Naive thymus-derived CD4-positive, alpha-beta T cell (primary cell): ENCODE measurements around the gene FAM174C. TPM values are rescaled to one million over a fixed set of nuclear protein-coding genes. Genes with fewer than 3 reads are reported as not detected.

Experiments
- ATAC-seq: fragments of 150-1000 bp; cut with Tn5 transposase; 2 replicates; pipeline ENCODE4 v1.10.0; 2021; ENCODE audit warnings: mild to moderate bottlenecking, moderate library complexity
- CTCF ChIA-PET: fragments of 350-600 bp; sonication (Branson Sonifier 250); formaldehyde crosslinking; loops from one replicate; lab custom pipeline; 2021; ENCODE audit warnings: antibody characterized with exemption; lab: Charles Lee
- POLR2A ChIA-PET: fragments of 350-600 bp; sonication (Branson Sonifier 250); formaldehyde crosslinking; loops from one replicate; lab custom pipeline; 2021; ENCODE audit warnings: antibody characterized with exemption, inconsistent platforms; lab: Charles Lee
- DNase-seq, 9 donors: peaks; one replicate each; pipeline versions ENCODE4 v3.0.0 to v3.0.0-alpha.2; 2020 to 2022; ENCODE audit warnings: mixed read lengths in 1 of 9
- H3K27ac ChIP-seq: one replicate; pipeline ENCODE4 v1.7.0; 2013; ENCODE audit warnings: mild to moderate bottlenecking, low read depth, low read length, moderate library complexity
- H3K27me3 ChIP-seq, 2 donors: one replicate each; pipeline ENCODE4 v1.7.0; 2013; ENCODE audit warnings: low read length in 2 of 2, mild to moderate bottlenecking in 2 of 2, moderate library complexity in 2 of 2; ENCODE audit not compliant: control insufficient read depth in 2 of 2, insufficient read depth in 2 of 2
- H3K36me3 ChIP-seq, 3 experiments: 1 replicate in 2 of 3; 2 replicates in 1 of 3; pipeline ENCODE4 v1.7.0; 2013; ENCODE audit warnings: low read length in 3 of 3, mild to moderate bottlenecking in 3 of 3, moderate library complexity in 1 of 3; ENCODE audit not compliant: insufficient read depth in 3 of 3, control insufficient read depth in 2 of 3
- H3K4me1 ChIP-seq, 2 donors: one replicate each; pipeline ENCODE4 v1.7.0; 2013; ENCODE audit warnings: low read length in 2 of 2, mild to moderate bottlenecking in 2 of 2, moderate library complexity in 1 of 2; ENCODE audit not compliant: control insufficient read depth in 2 of 2, insufficient read depth in 2 of 2
- H3K4me3 ChIP-seq: 2 replicates; pipeline ENCODE4 v1.7.0; 2013; ENCODE audit warnings: mild to moderate bottlenecking, low read length
- H3K9me3 ChIP-seq, 3 experiments: 1 replicate in 2 of 3; 2 replicates in 1 of 3; pipeline ENCODE4 v1.7.0; 2013; ENCODE audit warnings: low read length in 3 of 3; ENCODE audit not compliant: control insufficient read depth in 2 of 3
- H3K27ac Mint-ChIP-seq, 9 donors: one replicate each; pipeline ENCODE4 v1.8.0; 2020 to 2022; ENCODE audit warnings: mixed read lengths in 9 of 9, mild to moderate bottlenecking in 8 of 9, moderate library complexity in 5 of 9, inconsistent platforms in 2 of 9
- H3K27me3 Mint-ChIP-seq, 5 donors: one replicate each; pipeline ENCODE4 v1.8.0; 2021 to 2022; ENCODE audit warnings: mixed read lengths in 5 of 5, mild to moderate bottlenecking in 1 of 5
- H3K36me3 Mint-ChIP-seq, 5 donors: one replicate each; pipeline ENCODE4 v1.8.0; 2020 to 2022; ENCODE audit warnings: mixed read lengths in 5 of 5, mild to moderate bottlenecking in 3 of 5, inconsistent platforms in 1 of 5
- H3K4me1 Mint-ChIP-seq, 7 donors: one replicate each; pipeline ENCODE4 v1.8.0; 2020 to 2022; ENCODE audit warnings: mixed read lengths in 7 of 7, mild to moderate bottlenecking in 3 of 7, inconsistent platforms in 1 of 7
- H3K4me3 Mint-ChIP-seq, 10 donors: one replicate each; pipeline ENCODE4 v1.8.0; 2020 to 2022; ENCODE audit warnings: mild to moderate bottlenecking in 10 of 10, mixed read lengths in 10 of 10, moderate library complexity in 6 of 10, inconsistent platforms in 2 of 10
- H3K9me3 Mint-ChIP-seq, 11 donors: one replicate each; pipeline ENCODE4 v1.8.0; 2020 to 2022; ENCODE audit warnings: mixed read lengths in 11 of 11, mild to moderate bottlenecking in 4 of 11, inconsistent platforms in 1 of 11, moderate library complexity in 1 of 11
- intact Hi-C, 2 donors: fragments of 100-400 bp; cut with micrococcal nuclease; formaldehyde crosslinking; loops; one replicate each; pipeline ENCODE4 v1.15.1; 2023
- polyA plus RNA-seq, 2 donors: library from polyadenylated mRNA; unstranded; fragments of 300-500 nt; fragmentation: Illumina TruSeq; gene quantifications; one replicate each; pipeline ENCODE4 v1.2.3, GENCODE V29; 2021
- total RNA-seq, 6 experiments: library from RNA in 5 of 6; stranded (reverse) in 5 of 6; gene quantifications; 1 replicate in 5 of 6; 2 replicates in 1 of 6; pipeline ENCODE4 v1.2.3 and lab custom pipeline; 2021 to 2026

FAM174C gene
- total and polyA plus RNA-seq, 7 experiments from 2014 or later, result 31.7 to 78.8 (median 50.0) TPM

DNA sequence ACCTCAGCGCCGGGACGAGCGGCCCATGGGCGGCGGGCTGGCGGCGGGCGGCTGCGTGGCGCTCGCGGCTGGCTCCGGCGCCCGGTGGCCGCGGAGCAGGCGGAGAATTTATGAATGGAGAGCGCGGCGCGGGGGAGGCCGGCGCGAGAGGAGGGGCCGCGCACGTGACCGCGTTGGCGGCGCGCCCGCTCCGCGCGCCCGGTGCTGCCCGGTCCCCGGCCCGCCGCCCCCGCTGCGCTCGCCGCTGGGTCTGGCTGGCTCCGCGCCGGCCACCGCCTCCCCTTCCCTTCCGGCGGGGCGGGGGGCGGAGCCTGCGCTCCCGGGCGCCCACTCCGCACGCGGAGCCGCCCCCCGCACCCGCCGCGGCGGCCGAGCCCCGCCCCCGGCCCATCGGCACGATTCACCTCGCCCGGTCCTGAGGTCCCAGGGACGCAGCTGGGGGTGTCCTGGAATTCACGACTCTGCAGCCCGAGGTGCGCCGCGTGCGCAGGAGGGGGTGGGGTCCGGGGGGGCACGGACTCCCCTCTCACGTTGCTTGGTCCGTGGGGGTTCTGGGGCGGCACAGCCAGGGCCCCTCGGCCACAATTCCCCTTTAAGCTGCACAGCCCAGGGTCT lies 37.5 kb upstream of the FAM174C start, which contains the start of gene CBARP:
CBARP (minus strand) TSS at position 252 of the 615 bp plus-strand sequence. CDS start 1,905 bp downstream, outside the sequence.
- no peaks in the 10 kb centered on the region for H3K36me3 ChIP-seq
- H3K9me3 ChIP-seq, result no peaks in the 10 kb centered on the region
- ATAC-seq, result no peak
- ChIA-PET CTCF (no interaction called here), POLR2A (interaction anchor here (0.6 to 2.1 kb wide), 4 partner anchors 26 to 150 kb away, joined by 3 to 17 read pairs (median 4); partner anchors contain the start of gene CIRBP)
- peaks cover 4 to 22% (median 9%) of the 10 kb centered on the region in 5 donors for H3K27me3 Mint-ChIP-seq
- peak within 1 kb of the TSS; percentile 69 to 93 (median 83) for H3K4me3 Mint-ChIP-seq
- peaks cover 13 to 34% (median 21%) of the 10 kb centered on the region in 7 donors for H3K4me1 Mint-ChIP-seq
- peaks cover 16 to 21% of the 10 kb centered on the region in 2 donors for H3K4me1 ChIP-seq
- peak within 1 kb of the TSS; percentile 4 to 93 (median 86) for H3K27ac Mint-ChIP-seq
- H3K4me3 ChIP-seq, result no peak within 1 kb of the TSS
- peak within 1 kb of the TSS; percentile 27 for H3K27ac ChIP-seq
- intact Hi-C loops, result no loop called here
- H3K27me3 ChIP-seq, result no peaks in the 10 kb centered on the region
- H3K36me3 Mint-ChIP-seq, result peaks cover 0 to 2% (median 0%) of the 10 kb centered on the region in 5 donors
- peaks cover 0 to 3% (median 0%) of the 10 kb centered on the region in 11 donors for H3K9me3 Mint-ChIP-seq
- DNase-seq, result peak in 3 of 9 donors; percentile 22 to 64 (median 35)

DNA sequence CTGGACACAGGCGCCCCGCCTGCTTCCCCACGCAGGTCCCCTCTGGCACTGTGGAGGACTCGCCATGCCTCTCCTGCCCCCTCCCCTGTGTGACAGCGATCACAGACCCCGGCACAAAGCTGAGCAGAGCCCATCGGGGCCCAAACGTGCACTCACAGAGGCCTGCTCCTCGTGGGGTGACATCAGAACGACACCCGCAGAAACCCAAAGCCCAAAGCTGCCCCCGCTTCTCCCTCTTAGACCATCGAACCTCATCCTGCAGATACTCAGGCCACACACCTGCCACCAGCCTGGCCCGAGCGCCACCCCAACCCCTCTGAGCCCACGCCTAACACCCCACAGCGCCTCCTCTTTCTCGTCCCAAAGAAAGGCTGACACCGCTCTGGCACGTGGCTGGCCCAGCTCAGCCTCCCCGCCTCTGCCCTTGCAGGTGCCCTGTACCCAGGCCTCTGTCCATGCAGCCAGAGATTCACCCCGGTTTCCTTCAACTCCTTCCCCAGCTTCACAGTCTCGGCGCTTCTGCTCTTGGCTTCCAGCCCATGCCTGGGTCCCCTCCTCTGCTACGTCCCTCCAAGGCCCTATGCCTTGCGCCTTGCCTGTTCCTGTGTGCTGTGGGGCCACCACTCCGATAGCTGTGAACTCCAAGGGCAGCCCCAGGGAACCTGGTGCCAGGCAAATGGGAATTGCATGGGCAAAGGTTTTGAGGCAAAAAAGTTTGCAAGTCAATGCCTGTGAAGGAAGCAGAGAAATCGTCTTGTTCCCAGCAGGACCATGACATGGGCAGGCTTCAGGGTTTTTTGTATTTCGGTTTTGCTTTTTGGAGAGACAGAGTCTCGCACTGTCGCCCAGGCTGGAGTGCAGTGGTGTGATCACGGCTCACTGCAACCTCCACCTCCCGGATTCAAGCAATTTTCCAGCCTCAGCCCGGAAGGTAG lies 36.7 kb upstream of the FAM174C start:
- ChIA-PET CTCF (interaction anchor here (0.6 to 1.6 kb wide), 2 partner anchors 125 to 572 kb away, joined by 3 to 5 read pairs; no protein-coding TSS in a partner anchor), POLR2A (interaction anchor here (0.6 to 2.7 kb wide), 7 partner anchors 27 to 174 kb away, joined by 3 to 17 read pairs (median 3); partner anchors contain the start of genes CIRBP and FAM174C)
- Mint-ChIP-seq H3K27me3 (peaks cover 4 to 22% (median 9%) of the 10 kb centered on the region in 5 donors), H3K9me3 (peaks cover 0 to 3% (median 0%) of the 10 kb centered on the region in 11 donors), H3K4me1 (peaks cover 13 to 42% (median 23%) of the 10 kb centered on the region in 7 donors), H3K36me3 (peaks cover 0 to 2% (median 0%) of the 10 kb centered on the region in 5 donors), H3K4me3 (peak overlapping the region; percentile 69 to 93 (median 83)), H3K27ac (peak overlapping the region; percentile 4 to 93 (median 86))
- Histone ChIP-seq H3K4me1 (peaks cover 16 to 21% of the 10 kb centered on the region in 2 donors), H3K27ac (peak overlapping the region; percentile 73), H3K36me3 (no peaks in the 10 kb centered on the region), H3K27me3 (no peaks in the 10 kb centered on the region), H3K9me3 (no peaks in the 10 kb centered on the region), H3K4me3 (no peak overlapping the region)
- DNase-seq, result peak in 1 of 9 donors; percentile 22
- intact Hi-C loops, result no loop called here
- no peak for ATAC-seq

DNA sequence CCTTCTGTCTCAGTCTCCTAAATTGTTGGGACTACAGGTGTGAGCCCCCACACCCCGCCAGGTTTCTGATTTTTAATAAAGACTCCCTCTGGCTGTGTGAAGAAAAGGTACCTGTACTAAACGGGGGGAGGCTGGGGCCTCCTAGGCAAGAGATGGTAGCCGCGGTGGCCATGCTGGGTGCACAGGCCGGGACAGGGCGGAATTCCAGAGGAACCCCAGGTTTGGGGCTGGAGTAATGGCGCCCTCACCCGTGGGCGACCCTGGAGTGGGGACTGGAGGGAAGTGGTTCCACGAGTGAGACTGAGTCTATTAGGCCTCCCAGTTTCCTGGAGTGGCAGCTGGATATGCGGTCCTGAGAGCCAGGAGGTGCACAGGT lies 35.9 kb upstream of the FAM174C start:
- POLR2A ChIA-PET, result interaction anchor here (0.6 to 2.7 kb wide), 3 partner anchors 29 to 106 kb away, joined by 3 to 17 read pairs (median 11); partner anchors contain the start of genes CIRBP and FAM174C
- H3K4me1 ChIP-seq, result peaks cover 20 to 24% of the 10 kb centered on the region in 2 donors
- CTCF ChIA-PET, result interaction anchor here (1.6 kb wide), 1 partner anchor 126 kb away, joined by 5 read pairs; no protein-coding TSS in a partner anchor
- ATAC-seq (no peak), DNase-seq (no peak)
- no peak overlapping the region for H3K4me3 ChIP-seq
- no peaks in the 10 kb centered on the region for H3K9me3 ChIP-seq
- no peaks in the 10 kb centered on the region for H3K36me3 ChIP-seq
- H3K9me3 Mint-ChIP-seq, result peaks cover 0 to 3% (median 0%) of the 10 kb centered on the region in 11 donors
- peaks cover 14 to 43% (median 23%) of the 10 kb centered on the region in 7 donors for H3K4me1 Mint-ChIP-seq
- peak overlapping the region in 8 of 9 donors; percentile 29 to 93 (median 86) for H3K27ac Mint-ChIP-seq
- H3K27ac ChIP-seq, result peak overlapping the region; percentile 73
- H3K27me3 ChIP-seq, result no peaks in the 10 kb centered on the region
- H3K4me3 Mint-ChIP-seq, result peak overlapping the region; percentile 25 to 93 (median 78)
- intact Hi-C loops, result no loop called here
- peaks cover 0 to 2% (median 0%) of the 10 kb centered on the region in 5 donors for H3K36me3 Mint-ChIP-seq
- H3K27me3 Mint-ChIP-seq, result peaks cover 4 to 22% (median 9%) of the 10 kb centered on the region in 5 donors

DNA sequence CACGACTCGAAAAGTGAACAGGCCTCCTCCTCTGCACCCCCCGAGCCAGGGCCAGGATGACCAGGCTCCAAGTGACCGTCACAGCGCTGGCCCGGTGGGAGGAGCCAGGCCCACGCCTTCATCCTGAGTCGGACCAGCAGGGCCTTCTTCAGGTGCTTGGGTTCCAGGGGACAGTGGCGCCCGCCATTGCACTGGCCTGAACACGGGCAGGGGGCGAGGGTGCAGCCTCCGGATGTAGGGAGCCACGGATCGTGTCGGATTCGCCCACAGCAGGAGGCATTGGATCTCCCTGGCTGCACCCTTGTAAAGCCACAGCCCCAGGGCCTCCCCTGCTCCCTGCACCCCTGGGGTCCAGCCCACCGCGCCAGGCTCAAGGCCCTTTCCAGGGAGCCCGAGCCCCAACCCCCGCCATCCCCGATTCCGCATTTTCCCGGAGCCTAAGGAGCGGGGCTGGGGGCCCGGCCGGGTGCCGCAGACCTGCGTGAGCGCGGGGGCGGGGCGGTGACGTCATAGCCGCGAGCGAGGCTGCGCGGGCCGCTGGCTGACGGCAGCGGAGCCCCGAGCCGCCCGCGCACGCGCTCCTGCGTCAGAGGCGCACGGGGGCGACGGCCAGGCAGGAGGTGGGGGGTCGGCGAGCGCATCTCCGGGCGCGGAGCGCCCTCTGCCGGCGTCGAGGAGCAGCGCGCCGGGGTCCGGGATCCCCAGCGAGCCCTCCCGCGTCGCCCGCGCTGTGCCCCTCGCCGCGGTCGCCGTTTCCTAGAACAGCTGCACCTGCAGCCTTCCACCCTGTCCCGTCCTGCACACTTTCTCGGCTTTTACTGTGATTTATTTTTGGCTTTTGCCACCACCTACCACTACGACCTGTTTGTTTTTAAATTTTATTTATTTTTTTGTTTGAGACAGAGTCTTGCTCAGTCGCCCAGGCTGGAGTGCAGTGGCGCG lies 35.3 kb upstream of the FAM174C start:
- H3K27me3 ChIP-seq, result no peaks in the 10 kb centered on the region
- no peaks in the 10 kb centered on the region for H3K36me3 ChIP-seq
- peak overlapping the region; percentile 57 for H3K4me3 ChIP-seq
- peaks cover 27 to 31% of the 10 kb centered on the region in 2 donors for H3K4me1 ChIP-seq
- peak overlapping the region; percentile 21 to 96 (median 76) for H3K4me3 Mint-ChIP-seq
- no peaks in the 10 kb centered on the region for H3K9me3 ChIP-seq
- peaks cover 0 to 3% (median 0%) of the 10 kb centered on the region in 11 donors for H3K9me3 Mint-ChIP-seq
- ATAC-seq (peak; percentile 81), DNase-seq (peak; percentile 92 to 98 (median 94))
- peaks cover 4 to 22% (median 9%) of the 10 kb centered on the region in 5 donors for H3K27me3 Mint-ChIP-seq
- H3K36me3 Mint-ChIP-seq, result peaks cover 0 to 2% (median 0%) of the 10 kb centered on the region in 5 donors
- intact Hi-C loops, result loop anchor here (1.0 to 10.0 kb wide), 11 partner anchors 35 to 575 kb away; partner anchors contain the start of genes ARHGAP45 (in 1 of the 2), DAZAP1 (in 1 of the 2), GAMT (in 1 of the 2) and PTBP1 (in 1 of the 2)
- ChIA-PET POLR2A (interaction anchor here (0.6 to 7.7 kb wide), 6 partner anchors 22 to 152 kb away, joined by 3 to 366 read pairs (median 7); partner anchors contain the start of genes CIRBP and FAM174C), CTCF (interaction anchor here (1.0 to 1.6 kb wide), 3 partner anchors 26 to 126 kb away, joined by 3 to 5 read pairs (median 4); partner anchors contain the start of gene CIRBP)
- H3K4me1 Mint-ChIP-seq, result peaks cover 16 to 47% (median 25%) of the 10 kb centered on the region in 7 donors
- H3K27ac ChIP-seq, result peak overlapping the region; percentile 73
- peak overlapping the region in 6 of 9 donors; percentile 70 to 93 (median 88) for H3K27ac Mint-ChIP-seq

DNA sequence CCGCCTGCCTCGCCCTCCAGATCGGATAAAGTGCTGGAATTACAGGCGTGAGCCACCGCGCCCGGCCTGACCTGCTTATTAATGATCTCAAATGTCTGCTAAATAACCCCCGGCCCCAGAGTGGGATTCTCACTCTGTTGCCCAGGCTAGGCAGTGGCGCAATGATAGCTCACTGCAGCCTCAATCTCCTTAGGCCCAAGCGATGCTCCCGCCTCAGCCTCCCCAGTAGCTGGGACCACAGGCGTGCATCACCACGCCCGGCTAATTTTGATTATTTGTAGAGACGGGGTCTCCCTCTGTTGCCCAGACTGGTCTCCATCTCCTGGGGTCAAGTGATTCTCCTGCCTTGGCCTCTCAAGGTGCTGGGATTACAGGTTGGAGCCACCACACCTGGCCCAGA lies 34.4 kb upstream of the FAM174C start:
- no peak for ATAC-seq
- H3K36me3 ChIP-seq, result no peaks in the 10 kb centered on the region
- peaks cover 29 to 33% of the 10 kb centered on the region in 2 donors for H3K4me1 ChIP-seq
- no peak for DNase-seq
- H3K27ac ChIP-seq, result peak overlapping the region; percentile 82
- POLR2A ChIA-PET, result interaction anchor here (0.6 to 7.7 kb wide), 6 partner anchors 22 to 377 kb away, joined by 3 to 366 read pairs (median 3); partner anchors contain the start of genes CIRBP and FAM174C
- Mint-ChIP-seq H3K27me3 (peaks cover 4 to 22% (median 9%) of the 10 kb centered on the region in 5 donors), H3K36me3 (peaks cover 0 to 2% (median 0%) of the 10 kb centered on the region in 5 donors), H3K27ac (peak overlapping the region; percentile 41 to 96 (median 92)), H3K4me1 (peaks cover 16 to 47% (median 25%) of the 10 kb centered on the region in 7 donors), H3K9me3 (peaks cover 0 to 3% (median 0%) of the 10 kb centered on the region in 11 donors), H3K4me3 (peak overlapping the region; percentile 86 to 96 (median 90))
- intact Hi-C loops, result loop anchor here (1.0 to 10.0 kb wide), 16 partner anchors 28 to 576 kb away; partner anchors contain the start of genes RNU6-2 (in 2 of the 2), STK11 (in 2 of the 2), TMEM259 (in 2 of the 2) and ARHGAP45 (in 1 of the 2)
- H3K27me3 ChIP-seq, result no peaks in the 10 kb centered on the region
- peak overlapping the region; percentile 57 for H3K4me3 ChIP-seq
- H3K9me3 ChIP-seq, result no peaks in the 10 kb centered on the region
- CTCF ChIA-PET, result interaction anchor here (1.0 to 1.3 kb wide), 2 partner anchors 25 to 28 kb away, joined by 3 to 4 read pairs; partner anchors contain the start of gene CIRBP
